Measurements from ENCODE around the gene BMP8A.
"Not testable (repeated sequence)": the region's sequence is repeated elsewhere in the genome, so short reads cannot be mapped to it uniquely, and the experiment has no call there.

BMP8A gene

DNA sequence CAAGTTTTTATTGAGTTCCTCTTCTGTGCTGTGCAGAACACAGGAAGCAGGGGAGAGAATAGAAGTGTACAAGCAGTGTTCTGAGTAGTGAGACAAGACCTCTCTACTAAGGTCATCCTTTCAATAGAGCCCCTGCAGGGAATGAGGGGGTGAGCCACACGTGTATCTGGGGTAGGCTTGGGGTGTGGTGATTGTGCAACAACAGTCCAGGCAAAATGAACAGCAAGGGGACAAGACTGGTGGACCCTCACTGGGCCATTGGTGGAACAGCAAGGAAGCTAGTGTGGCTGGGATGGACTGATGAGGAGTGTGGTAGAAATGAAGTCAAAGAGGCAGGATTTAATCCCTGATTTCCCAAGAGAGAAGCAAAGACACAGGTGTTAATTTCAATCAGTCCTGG lies 8.2 kb upstream of the BMP8A start:
- DNase-seq, result no peak

DNA sequence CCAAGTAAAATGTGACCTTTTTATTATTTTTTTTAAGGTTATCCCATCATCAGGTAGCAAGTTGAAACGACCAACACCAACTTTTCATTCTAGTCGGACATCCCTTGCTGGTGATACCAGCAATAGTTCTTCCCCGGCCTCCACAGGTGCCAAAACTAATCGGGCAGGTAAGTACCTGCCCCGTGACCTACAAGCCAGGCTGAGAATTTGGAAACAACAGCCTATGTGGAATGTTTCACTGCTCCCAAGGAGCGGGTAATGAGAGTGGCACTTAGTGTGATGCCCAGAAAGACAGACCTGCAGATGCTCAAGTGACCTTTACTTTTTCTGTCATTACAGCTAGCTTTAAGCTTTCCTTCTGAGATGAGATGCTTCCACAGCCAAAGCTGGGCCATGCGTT lies 6.9 kb upstream of the BMP8A start:
- DNase-seq, result no peak

DNA sequence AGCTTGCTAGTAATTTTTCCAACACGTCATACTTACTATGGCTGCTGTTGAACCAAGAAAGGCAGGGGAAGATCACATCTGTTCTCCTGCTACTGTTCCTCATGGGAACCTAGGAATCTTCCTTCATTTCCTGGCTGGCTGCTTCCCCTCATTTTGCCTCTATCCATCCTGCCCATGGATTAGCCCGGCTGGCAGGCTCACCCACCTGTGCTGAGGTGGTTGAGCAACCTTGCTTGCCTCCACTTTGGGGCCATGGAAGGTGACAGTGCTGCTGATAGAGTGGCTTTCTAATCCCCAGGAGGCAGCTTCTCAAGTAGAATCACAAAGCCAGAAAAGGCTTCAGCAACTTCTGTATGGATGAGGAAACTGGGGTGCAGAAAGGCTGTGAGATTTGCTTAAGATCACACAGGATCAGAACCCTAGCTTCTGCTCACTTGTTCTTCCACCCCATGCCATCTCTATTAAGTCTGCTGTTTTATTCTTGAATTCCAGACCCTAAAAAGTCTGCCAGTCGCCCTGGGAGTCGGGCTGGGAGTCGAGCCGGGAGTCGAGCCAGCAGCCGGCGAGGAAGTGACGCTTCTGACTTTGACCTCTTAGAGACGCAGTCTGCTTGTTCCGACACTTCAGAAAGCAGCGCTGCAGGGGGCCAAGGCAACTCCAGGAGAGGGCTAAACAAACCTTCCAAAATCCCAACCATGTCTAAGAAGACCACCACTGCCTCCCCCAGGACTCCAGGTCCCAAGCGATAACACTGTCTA lies 6.2 kb upstream of the BMP8A start:
- DNase-seq, result no peak

DNA sequence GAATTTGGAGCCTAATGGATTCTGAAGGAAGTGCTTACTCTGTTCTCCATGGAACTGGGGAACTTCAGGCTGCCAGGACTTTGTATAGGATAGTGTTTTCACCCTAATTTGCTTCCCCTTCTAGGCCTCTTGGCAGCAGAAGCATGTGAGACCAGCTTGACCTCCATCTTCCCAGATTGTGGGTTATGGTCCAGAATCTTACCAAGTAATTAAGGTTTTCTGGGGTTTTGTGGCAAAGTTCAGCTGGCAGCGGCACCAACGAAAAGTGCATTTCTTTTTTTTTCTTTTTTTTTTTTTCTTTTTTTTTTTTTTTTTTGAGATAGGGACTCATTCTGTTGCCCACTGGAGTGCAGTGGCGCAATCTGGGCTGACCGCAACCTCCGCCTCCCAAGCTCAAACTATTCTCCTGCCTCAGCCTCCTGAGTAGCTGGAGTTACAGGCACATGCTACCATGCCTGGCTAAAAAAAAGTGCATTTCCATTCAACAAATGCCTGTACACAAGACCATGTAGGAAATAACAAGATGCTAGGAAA lies 3.4 kb upstream of the BMP8A start:
- DNase-seq, result no peak

DNA sequence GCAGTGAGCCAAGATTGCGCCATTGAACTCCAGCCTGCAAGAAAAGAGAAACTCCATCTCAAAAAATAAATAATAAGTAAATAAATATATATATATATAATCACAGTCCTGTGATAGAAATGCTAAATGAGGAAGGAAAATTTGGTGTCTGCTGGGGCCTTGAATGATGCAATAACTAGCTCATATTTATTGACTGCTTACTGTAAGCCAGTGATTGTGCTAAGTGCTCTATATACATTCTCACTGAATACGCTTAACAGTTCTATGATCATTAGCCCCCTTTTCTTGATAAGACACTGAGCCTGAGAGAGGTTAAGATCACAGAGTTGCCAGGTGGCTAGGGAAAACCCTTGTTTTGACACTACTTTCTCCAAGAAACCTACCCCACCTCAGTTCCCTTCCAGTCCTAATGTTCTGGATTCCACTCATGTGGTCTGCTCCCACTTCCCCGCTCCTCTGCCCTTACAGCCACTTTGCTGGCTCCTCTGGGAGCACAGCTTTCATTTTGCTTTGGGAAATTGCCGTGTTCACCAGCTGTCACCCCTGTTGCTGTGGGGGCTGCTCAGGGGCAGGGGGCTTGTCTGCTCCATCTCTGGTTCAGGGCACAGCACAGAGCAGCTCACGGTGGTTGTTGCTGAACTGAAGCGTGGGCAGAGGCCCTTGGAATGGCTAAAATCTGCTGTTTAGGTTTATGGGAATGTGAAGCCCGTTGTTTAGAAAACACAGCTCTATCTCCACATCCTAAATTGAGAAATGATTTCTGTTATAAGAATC lies 2.5 kb upstream of the BMP8A start:
- DNase-seq, result no peak

DNA sequence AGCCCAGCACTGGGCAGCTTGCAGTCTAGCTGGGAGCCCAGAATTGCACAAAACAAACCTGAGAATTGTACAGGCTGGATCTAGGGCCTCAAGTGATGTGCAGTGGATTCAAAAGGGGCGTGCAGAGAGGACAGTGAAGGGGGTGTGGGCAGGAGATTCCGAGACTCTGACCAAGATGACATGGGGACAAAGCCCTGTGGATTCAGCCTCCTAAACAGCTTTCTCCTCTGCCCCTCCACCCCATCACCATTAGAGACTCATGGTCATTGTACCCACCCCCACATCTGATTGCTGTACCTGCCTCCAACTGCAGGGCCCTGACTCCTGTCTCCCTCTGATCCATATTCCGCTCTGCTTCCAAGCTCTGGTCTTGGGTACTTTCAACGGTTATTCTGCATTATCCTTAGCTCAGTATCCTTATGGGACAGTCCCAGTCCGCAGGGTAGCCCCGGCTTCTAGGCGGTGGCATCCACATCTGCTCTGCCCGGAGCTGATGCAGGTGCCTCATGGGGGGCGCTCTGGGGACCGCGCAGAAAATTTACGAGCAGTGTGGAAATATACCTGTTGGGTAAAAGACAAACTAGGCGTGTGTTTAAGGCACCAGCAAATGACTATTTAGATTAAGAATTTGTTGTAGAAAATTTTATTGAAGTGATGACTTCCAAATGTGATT lies 1.7 kb upstream of the BMP8A start:
- DNase-seq, result no peak

DNA sequence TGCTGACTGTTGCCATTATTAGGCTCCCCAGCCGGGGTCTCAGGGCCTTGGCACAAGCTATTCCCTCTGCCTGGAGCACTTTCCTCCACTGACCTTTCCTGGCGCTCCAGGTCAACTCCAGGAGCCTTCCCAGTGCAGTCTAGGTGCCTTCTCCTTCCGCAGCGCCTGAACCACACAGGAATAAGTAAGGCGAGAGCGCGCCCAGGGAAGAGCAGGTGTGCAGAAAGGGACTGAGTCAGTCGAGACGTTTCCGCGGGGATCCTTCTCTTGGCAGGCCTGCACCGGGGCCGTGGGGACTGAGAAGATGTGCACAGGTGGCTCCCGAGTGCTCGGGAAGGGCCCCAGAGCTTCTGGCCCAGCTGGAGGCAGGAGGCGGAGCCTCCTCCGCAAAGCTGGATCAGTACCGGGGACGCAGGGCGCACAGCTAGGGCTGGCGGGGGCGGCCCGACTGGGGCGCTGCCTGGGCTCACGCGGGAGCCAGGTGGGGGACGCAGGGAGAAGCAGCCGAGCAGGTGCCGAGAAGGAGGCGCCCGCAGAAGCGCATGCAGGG lies 765 bp upstream of the BMP8A start:
- no peak for DNase-seq

DNA sequence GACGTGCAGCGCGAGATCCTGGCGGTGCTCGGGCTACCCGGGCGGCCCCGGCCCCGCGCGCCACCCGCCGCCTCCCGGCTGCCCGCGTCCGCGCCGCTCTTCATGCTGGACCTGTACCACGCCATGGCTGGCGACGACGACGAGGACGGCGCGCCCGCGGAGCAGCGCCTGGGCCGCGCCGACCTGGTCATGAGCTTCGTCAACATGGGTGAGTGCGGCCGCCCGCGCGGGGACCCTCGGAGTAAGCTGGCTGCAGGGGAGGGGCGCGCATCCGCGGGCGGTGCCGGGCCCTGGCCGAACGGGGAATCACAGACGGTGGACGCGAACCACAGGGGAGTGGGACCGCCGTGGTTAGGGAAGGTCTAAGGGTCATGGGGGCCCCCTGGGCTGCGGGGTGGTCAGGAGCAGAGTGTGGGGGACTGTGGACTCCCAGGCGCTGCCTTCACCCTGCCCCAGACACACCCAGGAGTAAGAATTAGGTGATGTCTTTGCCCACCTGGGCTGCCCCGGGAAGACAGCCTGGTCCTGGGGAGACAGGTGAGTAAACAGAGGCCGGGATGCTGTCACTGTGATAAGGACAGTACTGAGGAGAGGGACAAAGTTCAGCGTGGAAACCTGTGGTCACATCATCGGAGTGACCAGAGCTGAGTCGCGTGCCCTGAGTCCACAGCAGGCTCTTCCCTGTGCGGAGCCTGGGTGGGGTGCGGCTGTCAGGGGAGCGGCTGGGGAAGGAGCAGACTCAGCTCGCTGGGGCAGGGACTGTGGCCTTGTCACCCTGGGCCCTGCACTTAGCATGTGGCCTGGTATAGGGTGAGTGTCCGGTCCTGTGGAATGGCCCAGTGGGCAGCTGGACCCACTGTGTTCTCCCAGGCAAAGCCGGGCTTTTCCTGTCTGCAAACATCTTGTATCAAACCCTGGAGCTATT lies 944 bp downstream of the BMP8A start:
- not testable (repeated sequence) for DNase-seq

DNA sequence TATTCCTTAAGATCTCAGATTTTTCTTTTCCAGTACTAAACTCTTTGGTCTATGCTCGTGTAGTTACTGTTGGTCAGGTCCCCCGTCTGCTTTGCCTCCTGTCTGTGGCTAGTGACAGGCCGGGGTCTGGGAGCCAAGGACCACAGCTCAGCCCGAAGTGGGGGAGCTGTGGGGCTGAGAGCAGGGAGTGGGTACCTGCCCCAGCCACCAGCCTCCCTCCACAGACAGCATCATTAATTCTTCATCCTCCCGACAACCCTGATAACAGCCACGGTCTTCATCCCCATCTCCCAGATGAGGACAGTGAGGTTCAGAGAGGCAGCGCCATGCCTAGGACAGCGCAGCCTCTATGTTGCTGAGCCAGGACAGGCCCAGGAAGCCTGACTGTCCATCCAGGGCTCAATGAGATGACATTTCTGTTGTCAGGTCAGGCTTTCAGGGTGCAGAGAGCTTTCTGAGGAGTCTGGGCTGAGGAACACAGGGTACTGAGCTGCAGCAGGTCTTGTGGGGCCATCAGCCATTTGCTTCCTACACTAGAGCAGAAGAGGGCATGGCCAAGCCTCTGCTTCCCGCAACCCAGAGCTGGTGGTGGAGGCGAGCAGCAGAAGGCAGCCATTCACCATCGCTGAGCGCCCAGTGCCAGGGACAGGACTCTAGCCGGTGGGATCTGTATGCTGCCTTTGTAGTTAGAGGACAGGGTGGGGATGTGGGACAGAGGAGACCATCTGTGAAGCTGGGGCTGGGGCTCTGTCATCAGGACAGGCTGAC lies 1.8 kb downstream of the BMP8A start:
- not testable (repeated sequence) for DNase-seq

DNA sequence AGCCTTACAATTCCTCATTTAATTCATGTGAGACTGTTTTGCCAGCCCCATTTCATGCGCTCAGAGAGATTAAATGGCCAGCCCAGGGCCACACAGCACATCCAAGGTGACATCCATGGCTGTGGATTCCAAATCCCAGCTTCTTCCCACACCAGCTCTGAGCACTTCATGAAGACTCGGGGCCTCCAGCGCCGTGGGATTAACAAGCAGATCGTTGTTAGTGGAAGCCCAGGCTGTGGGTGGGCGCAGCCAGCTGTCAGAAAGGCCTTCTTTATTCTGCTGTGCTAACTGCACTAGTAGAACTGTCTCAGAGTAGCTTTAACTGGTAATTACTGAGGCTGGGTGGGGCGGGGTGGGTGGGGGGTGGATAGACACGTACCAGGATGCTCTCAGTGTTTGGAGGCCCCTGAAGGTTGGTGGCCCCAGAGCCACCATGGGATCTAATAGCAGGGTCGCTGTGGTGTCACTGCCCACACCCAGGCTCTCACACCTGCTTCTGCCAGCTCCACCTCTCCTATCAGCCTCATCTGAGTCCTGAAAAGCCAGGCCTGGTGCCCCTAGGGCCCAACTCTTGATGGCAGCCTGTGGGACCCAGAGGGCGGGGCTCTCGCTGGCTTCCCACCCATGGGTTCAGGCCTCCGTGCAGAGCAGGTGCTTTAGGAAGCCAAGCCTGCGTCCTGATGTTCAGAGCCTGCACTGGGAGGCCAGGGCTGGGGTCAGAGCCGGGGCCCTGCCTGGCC lies 3.4 kb downstream of the BMP8A start:
- no peak for DNase-seq

DNA sequence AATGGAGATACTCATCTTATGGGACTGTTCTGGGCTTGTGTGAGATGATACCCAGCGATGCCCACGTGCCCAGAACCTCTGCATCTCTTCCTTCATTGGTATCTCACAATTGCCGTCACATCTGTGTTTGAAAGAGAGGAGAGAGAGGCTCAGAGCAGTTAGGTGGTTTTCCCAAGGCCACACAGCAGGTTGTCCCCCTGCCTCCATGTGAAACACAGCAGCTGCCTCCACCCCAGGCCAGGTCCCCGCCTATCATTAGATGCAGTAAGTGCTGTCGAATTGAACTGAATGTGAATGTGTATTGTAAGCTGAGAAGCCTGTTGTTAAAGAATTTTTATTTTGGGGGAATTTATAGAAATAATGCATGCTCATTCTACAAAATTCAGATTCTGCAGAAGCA lies 5.1 kb downstream of the BMP8A start:
- not testable (repeated sequence) for DNase-seq

DNA sequence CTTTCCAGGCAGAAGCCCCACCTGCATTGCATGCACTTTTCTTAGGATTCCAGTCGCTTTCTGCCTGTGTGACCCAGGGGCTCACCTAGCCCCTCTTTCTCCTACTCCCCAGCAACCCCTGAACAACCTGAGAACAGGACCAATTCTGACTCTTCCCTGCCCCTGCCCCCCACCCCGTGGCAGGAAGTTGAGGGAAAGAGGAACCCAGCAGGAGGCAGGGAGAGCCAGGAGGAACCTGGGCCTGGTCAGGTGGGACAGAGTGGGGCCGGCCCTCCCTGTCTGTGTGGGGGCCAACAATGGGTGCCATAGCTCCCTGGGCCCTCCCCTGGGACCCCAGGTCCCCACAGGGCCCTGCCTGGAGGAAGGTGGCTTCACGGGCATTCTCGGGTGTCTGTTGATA lies 6.1 kb downstream of the BMP8A start:
- DNase-seq, result no peak

DNA sequence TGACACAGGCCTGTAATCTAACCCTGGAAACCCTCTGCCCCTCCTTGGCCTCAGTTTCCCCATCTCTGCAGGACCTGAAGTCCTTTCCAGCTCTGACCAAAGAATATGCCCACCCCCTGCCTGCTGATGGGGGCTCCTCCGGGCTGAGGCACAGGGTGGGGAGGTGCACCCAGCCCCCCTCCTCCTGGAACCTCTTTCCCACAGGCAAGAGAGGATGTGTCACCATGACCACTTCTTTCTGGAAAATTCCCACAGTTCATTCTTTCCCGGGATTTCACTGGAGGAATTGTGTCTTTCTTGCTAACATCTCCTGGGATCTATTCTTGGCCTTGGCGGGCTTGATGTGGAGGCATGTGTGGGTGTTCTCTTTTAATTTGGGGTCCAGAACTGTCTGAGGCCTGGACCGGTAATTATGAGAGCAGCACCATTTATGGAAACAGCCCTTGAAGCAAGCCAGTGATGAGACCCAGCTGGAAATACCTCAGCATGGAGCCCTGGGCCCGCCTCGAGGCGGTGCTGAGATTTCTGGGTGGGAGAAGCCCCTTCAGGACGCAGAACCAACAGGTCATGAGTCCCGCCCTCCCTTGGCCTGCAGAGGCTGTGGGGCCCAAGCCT lies 6.8 kb downstream of the BMP8A start:
- not testable (repeated sequence) for DNase-seq

DNA sequence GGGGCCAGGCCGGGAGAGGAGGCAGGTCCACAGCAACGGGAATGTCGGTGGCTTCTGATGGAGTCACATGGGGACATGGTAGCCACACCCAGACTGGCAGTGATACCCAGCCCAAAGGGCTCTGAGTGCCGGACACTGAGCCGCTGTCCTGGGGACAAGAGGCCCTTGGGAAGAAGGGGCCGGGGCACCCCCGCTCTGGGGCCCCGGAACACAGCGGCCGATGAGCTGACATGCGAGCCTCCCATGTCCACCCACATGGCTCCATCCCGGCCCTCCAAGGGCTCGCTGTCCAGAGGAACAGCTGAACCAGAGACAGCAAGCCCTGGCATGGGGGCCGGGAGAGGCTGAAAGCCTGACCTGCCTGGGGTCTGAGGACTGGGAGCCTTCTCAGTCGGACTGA lies 7.4 kb downstream of the BMP8A start:
- DNase-seq, result not testable (repeated sequence)

DNA sequence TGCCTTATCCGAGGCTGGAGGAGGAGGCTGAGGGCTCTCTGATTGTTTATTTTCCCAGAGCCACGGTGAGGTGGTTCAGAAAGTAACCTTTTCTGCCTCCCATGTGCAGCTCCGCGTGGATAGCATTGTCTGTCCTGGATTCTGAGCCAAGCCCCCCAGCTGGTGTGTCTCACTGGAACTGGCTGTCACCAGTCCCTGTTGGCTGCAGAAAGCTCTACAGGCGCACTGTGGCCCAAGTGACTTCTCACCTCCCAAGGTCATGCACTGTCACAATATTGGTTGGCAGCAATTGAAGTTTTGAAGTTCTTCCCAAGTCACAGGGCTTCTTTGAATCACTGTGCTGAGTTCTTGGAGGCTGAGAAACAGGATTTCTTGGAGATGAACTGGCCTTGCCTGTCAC lies 8.2 kb downstream of the BMP8A start:
- DNase-seq, result no peak

DNA sequence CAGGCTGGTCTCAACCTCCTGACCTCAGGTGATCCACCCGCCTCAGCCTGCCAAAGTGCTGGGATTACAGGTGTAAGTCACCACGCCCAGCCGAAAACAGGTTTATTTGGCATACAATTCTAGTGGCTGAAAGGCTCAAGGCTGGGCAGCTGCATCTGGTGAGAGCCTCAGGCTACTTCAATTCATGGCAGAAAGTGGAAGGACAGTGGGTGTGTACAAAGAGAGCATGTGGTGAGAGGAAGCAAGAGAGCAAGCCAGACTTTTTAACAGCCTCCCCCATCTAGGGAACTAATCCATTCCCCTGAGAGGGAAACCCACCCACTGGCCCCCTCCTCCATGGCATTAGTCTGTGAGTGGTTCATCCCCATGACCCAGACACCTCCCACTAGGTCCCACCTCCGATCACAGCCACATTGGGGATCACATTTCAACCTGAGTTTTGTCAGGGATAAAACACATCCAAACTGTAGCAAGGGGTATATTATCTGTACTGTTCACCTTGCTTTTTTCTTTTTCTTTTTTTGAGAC lies 9.5 kb downstream of the BMP8A start:
- DNase-seq, result no peak

DNA sequence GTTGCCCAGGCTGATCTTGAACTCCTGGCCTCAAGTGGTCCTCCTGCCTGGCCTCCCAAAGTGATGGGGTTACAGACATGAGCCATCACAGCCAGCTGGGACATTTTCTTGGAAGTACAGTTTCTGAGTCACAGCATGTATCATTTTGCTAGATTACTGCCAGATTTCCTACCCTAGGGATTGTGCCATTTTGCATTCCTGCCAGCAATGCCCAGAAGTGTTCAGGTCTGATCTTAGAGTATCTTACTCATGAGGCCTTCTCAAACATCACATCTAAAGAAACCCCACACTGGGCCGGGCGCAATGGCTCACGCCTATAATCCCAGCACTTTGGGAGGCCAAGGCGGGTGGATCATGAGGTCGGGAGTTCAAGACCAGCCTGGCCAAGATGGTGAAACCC lies 10.2 kb downstream of the BMP8A start:
- DNase-seq, result no peak

DNA sequence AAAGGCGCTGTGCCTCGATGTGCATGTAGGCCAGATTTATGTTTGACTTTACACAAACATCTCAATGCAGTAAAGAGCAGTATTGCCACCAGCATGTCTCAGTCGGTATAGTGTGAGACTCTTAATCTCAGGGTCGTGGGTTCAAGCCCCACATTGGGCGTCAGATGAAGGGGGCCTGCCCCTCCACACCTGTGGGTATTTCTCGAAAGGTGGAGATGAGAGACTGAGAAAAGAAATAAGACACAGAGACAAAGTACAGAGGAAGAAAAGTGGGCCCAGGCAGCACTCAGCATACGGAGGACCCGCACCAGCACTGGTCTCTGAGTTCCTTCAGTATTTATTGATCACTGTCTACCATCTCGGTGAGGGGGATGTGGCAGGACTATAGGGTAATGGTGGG lies 13.0 kb downstream of the BMP8A start:
- not testable (repeated sequence) for DNase-seq

DNA sequence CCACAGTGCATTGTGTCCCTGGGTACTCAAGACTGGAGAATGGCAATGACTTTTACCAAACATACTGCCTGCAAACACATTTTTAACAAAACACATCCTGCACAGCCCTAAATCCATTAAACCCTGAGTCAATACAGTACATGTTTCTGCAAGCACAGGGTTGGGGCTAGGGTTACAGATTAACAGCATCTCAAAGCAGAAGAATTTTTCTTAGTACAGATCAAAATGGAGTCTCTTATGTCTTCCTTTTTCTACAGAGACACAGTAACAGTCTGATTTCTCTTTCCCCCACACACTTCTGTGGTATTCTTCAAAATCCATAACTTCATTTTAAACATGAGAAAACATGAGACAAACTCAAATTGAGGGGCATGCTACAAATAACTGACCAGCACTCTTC lies 13.9 kb downstream of the BMP8A start:
- no peak for DNase-seq

Data from 8988T (cell line).